Esophagus squamous epithelium (tissue), 4 donors: Measurements from ENCODE around the gene KCNH8.

Experiments
- POLR2A ChIP-seq, 4 donors: fragments of 450-650 bp; IDR thresholded peaks; one replicate each; pipeline ENCODE4 v1.6.1; 2017; ENCODE audit warnings: antibody characterized with exemption in 4 of 4, mild to moderate bottlenecking in 4 of 4, moderate library complexity in 3 of 4
- TF ChIP-seq, protein P1 (sequence below), 6 experiments: fragments of 450-650 bp in 4 of 6; fragments of 200-600 bp in 2 of 6; sonication (generic) in 2 of 6; IDR thresholded peaks; one replicate each; pipeline ENCODE4 v1.5.1; 2016 to 2019; ENCODE audit warnings: antibody characterized with exemption in 6 of 6, mild to moderate bottlenecking in 4 of 6, moderate library complexity in 4 of 6

DNA sequence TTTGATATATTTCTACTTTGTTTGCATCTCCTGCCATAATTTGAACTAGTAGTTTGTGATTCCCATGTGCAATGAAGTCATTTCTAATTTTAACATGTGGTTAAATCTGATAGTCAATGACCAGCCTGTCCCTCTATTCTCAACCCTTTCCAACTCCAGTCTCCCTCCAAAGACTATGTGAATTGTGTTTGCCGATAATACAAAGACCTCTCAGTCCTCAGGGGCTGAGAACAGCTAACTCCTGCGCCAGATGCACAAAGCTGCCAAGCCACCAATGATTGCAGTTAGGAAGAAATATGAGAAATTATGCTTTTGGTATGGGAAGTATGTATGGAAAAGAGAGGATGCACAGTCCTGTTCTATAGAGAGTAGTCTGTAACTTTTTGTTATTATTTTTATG is 54.0 kb downstream of the KCNH8 start:
- TF ChIP-seq, protein P1, sequence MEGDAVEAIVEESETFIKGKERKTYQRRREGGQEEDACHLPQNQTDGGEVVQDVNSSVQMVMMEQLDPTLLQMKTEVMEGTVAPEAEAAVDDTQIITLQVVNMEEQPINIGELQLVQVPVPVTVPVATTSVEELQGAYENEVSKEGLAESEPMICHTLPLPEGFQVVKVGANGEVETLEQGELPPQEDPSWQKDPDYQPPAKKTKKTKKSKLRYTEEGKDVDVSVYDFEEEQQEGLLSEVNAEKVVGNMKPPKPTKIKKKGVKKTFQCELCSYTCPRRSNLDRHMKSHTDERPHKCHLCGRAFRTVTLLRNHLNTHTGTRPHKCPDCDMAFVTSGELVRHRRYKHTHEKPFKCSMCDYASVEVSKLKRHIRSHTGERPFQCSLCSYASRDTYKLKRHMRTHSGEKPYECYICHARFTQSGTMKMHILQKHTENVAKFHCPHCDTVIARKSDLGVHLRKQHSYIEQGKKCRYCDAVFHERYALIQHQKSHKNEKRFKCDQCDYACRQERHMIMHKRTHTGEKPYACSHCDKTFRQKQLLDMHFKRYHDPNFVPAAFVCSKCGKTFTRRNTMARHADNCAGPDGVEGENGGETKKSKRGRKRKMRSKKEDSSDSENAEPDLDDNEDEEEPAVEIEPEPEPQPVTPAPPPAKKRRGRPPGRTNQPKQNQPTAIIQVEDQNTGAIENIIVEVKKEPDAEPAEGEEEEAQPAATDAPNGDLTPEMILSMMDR (IDR thresholded peaks at IDR 0.05): no peak
- no peak for TF ChIP-seq POLR2A (IDR thresholded peaks at IDR 0.05)
